AG09319 (cell line): ENCODE measurements around the gene LOXHD1.

ENCODE experiments used
- DNase-seq: peaks from one replicate; pipeline ENCODE4 v3.0.0-alpha.2; 2010; ENCODE audit warnings: low read depth; ENCODE audit errors: extremely low read depth
- CTCF ChIP-seq: IDR thresholded peaks from 2 replicates; pipeline ENCODE4 v1.5.1; 2011; ENCODE audit warnings: low read depth, mild to moderate bottlenecking, inconsistent platforms, low read length, moderate library complexity

LOXHD1 gene

DNA sequence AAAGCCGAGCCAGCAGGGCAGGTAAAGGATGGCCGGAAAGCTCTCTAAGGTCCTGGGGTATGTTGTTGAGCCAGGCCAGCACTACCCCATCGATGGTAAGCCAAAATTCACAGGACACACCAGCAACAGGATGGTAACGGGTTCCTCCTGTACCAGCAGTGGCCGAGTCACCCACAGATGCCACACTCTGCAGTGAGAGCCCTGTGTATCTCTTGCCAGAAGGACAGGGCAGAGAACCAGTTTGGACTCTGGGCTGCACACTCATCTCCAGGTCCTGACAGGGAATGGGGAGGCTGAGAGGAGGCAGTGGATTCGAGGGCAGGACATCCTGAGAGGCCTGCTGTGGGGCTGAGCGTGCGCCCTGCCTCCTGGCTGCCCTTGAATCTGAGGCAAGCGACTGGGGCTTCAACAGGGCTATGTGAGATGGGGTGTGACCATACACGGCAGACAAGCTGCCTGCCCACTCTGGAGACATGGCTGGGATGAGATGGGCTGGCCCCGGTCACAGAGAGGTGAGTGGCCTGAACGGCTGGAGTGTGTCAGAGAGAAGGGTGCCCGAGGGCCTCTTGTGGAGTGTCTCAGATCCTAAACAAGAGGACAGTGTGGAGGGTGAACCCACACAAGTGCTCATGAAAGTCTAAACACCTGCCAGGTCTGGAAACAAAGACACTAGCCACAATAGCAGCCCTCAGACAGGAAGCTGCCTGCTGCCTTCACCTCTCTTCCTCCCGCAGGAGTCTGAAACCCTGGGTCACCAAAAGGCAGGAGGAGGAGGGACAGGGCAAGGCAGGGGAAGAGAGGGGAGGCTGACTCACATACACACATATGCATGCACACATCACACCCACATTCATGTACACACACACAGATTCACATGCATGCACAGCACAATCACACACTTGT is 182.3 kb downstream of the LOXHD1 start:
- TF ChIP-seq CTCF, result no peak
- DNase-seq, result no peak

DNA sequence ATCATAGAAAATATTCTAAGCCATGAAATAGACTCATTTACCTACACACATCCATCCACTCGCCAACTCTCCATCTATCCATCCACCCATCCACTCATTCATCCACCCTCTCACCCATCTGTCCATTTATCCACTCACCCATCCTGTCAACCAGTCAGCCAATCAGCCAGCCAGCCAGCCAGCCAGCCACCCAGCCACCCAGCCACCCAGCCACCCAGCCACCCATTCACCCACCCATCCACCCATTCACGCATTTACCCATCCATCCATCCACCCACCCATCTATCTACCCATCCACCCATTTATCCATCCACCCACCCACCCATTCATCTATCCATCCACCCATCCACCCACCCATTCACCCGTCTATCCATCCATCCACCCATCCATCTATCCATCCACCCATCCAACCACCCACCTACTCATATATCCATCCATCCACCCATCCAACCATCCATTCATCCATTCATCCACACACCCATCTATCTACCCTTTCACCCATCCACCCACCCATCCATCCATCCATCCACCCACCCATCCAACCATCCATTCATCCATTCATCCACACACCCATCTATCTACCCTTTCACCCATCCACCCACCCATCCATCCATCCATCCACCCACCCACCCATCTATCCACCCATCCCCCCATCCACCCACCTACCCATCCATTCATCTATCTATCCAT is 185.1 kb downstream of the LOXHD1 start:
- no peak for DNase-seq
- TF ChIP-seq CTCF, result no peak

- DNase-seq, result no peak
- TF ChIP-seq CTCF, result no peak
Observed at GRCh38 chr18:46470714-46471113, 186.3 kb downstream of the LOXHD1 start.

GRCh38 chr18:46469186-46469915 is 187.7 kb downstream of the LOXHD1 start:
- DNase-seq, result no peak
- no peak for TF ChIP-seq CTCF

GRCh38 chr18:46468426-46469180 is 188.4 kb downstream of the LOXHD1 start:
- TF ChIP-seq CTCF, result no peak
- DNase-seq, result no peak

DNA sequence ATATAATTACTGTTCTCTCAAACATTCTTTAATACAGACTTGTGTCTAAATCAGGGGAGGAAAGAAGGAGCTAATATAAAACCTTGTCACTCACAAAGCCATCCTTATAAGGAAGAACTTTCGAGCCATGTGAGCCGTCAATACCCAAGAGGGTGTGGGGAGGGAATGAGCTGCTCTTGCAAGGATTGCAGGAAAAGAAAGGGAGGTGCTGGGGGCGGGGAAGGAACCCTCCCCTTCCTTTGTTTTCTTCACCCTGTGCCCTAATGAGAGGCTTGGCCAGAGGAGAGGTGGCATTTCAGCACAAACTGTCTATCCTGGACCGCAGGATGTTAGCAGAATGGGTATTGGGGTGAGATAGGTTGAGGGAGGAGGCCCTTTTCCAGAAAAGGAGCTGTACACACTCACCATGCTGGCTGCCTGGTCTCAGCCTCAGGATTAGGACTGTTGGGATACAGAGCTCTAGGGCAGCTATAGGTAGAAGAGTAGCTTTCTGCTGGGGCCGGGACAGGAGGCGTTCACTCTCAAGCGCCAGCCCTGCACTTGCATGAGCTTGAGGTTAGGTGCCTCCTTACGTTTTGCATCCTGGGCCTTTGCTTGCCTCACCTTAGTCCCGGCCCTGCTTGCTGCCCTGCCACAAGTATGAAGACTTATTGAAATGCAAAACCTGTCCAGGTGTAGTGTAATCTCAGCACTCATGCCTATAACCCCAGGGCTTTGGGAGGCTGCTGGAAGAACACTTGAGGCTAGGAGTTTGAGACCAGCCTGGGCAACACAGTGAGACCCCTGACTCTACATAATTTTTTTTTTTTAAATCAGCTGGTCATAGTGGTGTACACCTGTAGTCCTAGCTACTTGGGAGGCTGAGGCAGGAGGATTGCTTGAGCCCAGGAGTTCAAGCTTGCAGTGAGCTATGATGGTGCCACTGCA is 190.5 kb downstream of the LOXHD1 start:
- TF ChIP-seq CTCF, result no peak
- DNase-seq, result no peak
